H1 (cell line): ENCODE measurements around the gene NBEA. TPM values are rescaled to one million over a fixed set of nuclear protein-coding genes. Genes with fewer than 3 reads are reported as not detected.

Source experiments
- CTCF ChIA-PET: fragments of 300-600 bp; sonication (Branson Sonifier 250); formaldehyde crosslinking; loops from one replicate; lab custom pipeline; 2021; ENCODE audit not compliant: partially characterized antibody; lab: Charles Lee
- POLR2A ChIA-PET: fragments of 300-600 bp; sonication (Branson Sonifier 250); formaldehyde crosslinking; loops from one replicate; lab custom pipeline; 2021; ENCODE audit warnings: inconsistent platforms; ENCODE audit not compliant: partially characterized antibody; lab: Charles Lee
- DNase-seq, 2 experiments: peaks; one replicate each; pipeline versions ENCODE4 v3.0.0 to v3.0.0-alpha.2; 2010 to 2022; ENCODE audit warnings: low spot score in 2 of 2, low read depth in 1 of 2, mixed read lengths in 1 of 2
- FAIRE-seq: peaks from 2 replicates; lab custom pipeline; 2011; peaks lifted over from hg19 to GRCh38; lab: Jason Lieb, UNC
- H2AFZ ChIP-seq: 2 replicates; pipeline ENCODE4 v1.8.1; 2012; ENCODE audit warnings: low read length, inconsistent platforms
- H2AK5ac ChIP-seq: 2 replicates; pipeline ENCODE4 v1.6.1; 2013; ENCODE audit warnings: low read depth, low read length
- H2BK120ac ChIP-seq: replicated peaks from 2 replicates; pipeline ENCODE3; 2013; ENCODE audit warnings: low read depth, low read length, inconsistent platforms
- H2BK12ac ChIP-seq: 2 replicates; pipeline ENCODE4 v1.6.1; 2013; ENCODE audit warnings: low read depth, low read length
- H2BK15ac ChIP-seq: 2 replicates; pipeline ENCODE4 v1.6.1; 2013; ENCODE audit warnings: low read length
- H2BK20ac ChIP-seq: 2 replicates; pipeline ENCODE4 v1.6.1; 2013; ENCODE audit warnings: low read length
- H2BK5ac ChIP-seq: 2 replicates; pipeline ENCODE4 v1.6.1; 2013; ENCODE audit warnings: low read depth, low read length
- H3K14ac ChIP-seq: 2 replicates; pipeline ENCODE4 v1.6.1; 2013; ENCODE audit warnings: inconsistent platforms; ENCODE audit not compliant: insufficient read length
- H3K18ac ChIP-seq: 2 replicates; pipeline ENCODE4 v1.6.1; 2013; ENCODE audit warnings: low read length; ENCODE audit errors: extremely low read depth
- H3K23ac ChIP-seq: 2 replicates; pipeline ENCODE4 v1.6.1; 2013; ENCODE audit warnings: inconsistent platforms; ENCODE audit not compliant: insufficient read length
- H3K23me2 ChIP-seq: 2 replicates; pipeline ENCODE4 v1.6.1; 2013; ENCODE audit warnings: low read depth, low read length
- H3K27ac ChIP-seq: 2 replicates; pipeline ENCODE4 v1.6.1; 2011; ENCODE audit warnings: low read depth, low read length, inconsistent platforms
- H3K27me3 ChIP-seq, 4 experiments: replicated peaks in 1 of 4; 1 replicate in 1 of 4; 2 replicates in 3 of 4; pipeline versions ENCODE4 v1.6.1 to v1.8.1; 2011 to 2013; ENCODE audit warnings: low read length in 3 of 4, mild to moderate bottlenecking in 3 of 4, inconsistent platforms in 2 of 4, mixed read lengths in 2 of 4, moderate library complexity in 1 of 4; ENCODE audit not compliant: control insufficient read depth in 3 of 4, insufficient read depth in 3 of 4; ENCODE audit errors: extremely low read depth in 1 of 4
- H3K36me3 ChIP-seq, 4 experiments: 2 replicates each; pipeline versions ENCODE4 v1.6.1 to v1.8.1; 2011 to 2013; ENCODE audit warnings: mild to moderate bottlenecking in 4 of 4, low read length in 3 of 4, moderate library complexity in 2 of 4, control low read depth in 1 of 4, inconsistent platforms in 1 of 4; ENCODE audit not compliant: insufficient read depth in 4 of 4, control insufficient read depth in 2 of 4
- H3K4ac ChIP-seq: replicated peaks from 2 replicates; pipeline ENCODE3; 2013; ENCODE audit warnings: low read length, low read depth, mixed read lengths, inconsistent platforms; ENCODE audit not compliant: insufficient read length
- H3K4me1 ChIP-seq, 4 experiments: replicated peaks in 1 of 4; 1 replicate in 1 of 4; 2 replicates in 3 of 4; pipeline versions ENCODE4 v1.6.1 to v1.8.1; 2011 to 2013; ENCODE audit warnings: low read length in 3 of 4, inconsistent platforms in 2 of 4, mixed read lengths in 1 of 4; ENCODE audit not compliant: insufficient read depth in 4 of 4, control insufficient read depth in 3 of 4
- H3K4me2 ChIP-seq, 2 experiments: 2 replicates each; pipeline versions ENCODE4 v1.6.1 to v1.8.1; 2011 to 2013; ENCODE audit warnings: low read depth in 2 of 2, low read length in 2 of 2, control low read depth in 1 of 2, inconsistent platforms in 1 of 2, mild to moderate bottlenecking in 1 of 2; ENCODE audit not compliant: insufficient read depth in 1 of 2
- H3K4me3 ChIP-seq, 4 experiments: fragments of 200-600, 300-600 bp in 1 of 4; sonication (generic), shearing (Covaris generic), sonication (Bioruptor Twin) in 1 of 4; 2 replicates each; pipeline versions ENCODE4 v1.5.1 to v1.8.1; 2011 to 2016; ENCODE audit warnings: low read length in 4 of 4, low read depth in 3 of 4, control low read depth in 2 of 4, inconsistent platforms in 2 of 4, mild to moderate bottlenecking in 2 of 4, mixed read lengths in 1 of 4, moderate library complexity in 1 of 4; ENCODE audit not compliant: insufficient read depth in 2 of 4; ENCODE audit errors: extremely low read depth in 1 of 4
- H3K56ac ChIP-seq: replicated peaks from 2 replicates; pipeline ENCODE3; 2013; ENCODE audit warnings: low read depth, mild to moderate bottlenecking, mixed read lengths, low read length, inconsistent platforms; ENCODE audit not compliant: insufficient read length
- H3K79me1 ChIP-seq: 2 replicates; pipeline ENCODE4 v1.6.1; 2013; ENCODE audit warnings: low read depth, low read length, control low read depth
- H3K79me2 ChIP-seq, 2 experiments: 2 replicates each; pipeline versions ENCODE4 v1.6.1 to v1.8.1; 2012 to 2013; ENCODE audit warnings: low read length in 2 of 2, mild to moderate bottlenecking in 2 of 2, inconsistent platforms in 1 of 2; ENCODE audit not compliant: insufficient read depth in 2 of 2, control insufficient read depth in 1 of 2
- H3K9ac ChIP-seq, 4 experiments: replicated peaks in 1 of 4; 1 replicate in 1 of 4; 2 replicates in 3 of 4; pipeline versions ENCODE4 v1.6.1 to v1.8.1; 2011 to 2013; ENCODE audit warnings: low read depth in 3 of 4, low read length in 3 of 4, control low read depth in 2 of 4, mild to moderate bottlenecking in 2 of 4, moderate library complexity in 2 of 4, inconsistent platforms in 1 of 4; ENCODE audit errors: extremely low read depth in 1 of 4
- H3K9me3 ChIP-seq, 2 experiments: 2 replicates each; pipeline versions ENCODE4 v1.6.1 to v1.8.1; 2012 to 2013; ENCODE audit warnings: mild to moderate bottlenecking in 2 of 2, moderate library complexity in 2 of 2, control low read depth in 1 of 2, inconsistent platforms in 1 of 2, low read depth in 1 of 2, low read length in 1 of 2, mixed read lengths in 1 of 2; ENCODE audit not compliant: insufficient read depth in 2 of 2
- H4K20me1 ChIP-seq, 2 experiments: replicated peaks in 1 of 2; 2 replicates each; pipeline versions ENCODE3 to v1.8.1; 2011 to 2013; ENCODE audit warnings: inconsistent platforms in 2 of 2, low read length in 2 of 2, mild to moderate bottlenecking in 1 of 2; ENCODE audit not compliant: insufficient read depth in 2 of 2, control insufficient read depth in 1 of 2
- H4K5ac ChIP-seq: 2 replicates; pipeline ENCODE4 v1.6.1; 2013; ENCODE audit warnings: low read length, low read depth, mixed read lengths, inconsistent platforms; ENCODE audit not compliant: insufficient read length
- H4K8ac ChIP-seq: 2 replicates; pipeline ENCODE4 v1.8.0; 2013; ENCODE audit warnings: mild to moderate bottlenecking, moderate library complexity, low read length, inconsistent platforms; ENCODE audit not compliant: insufficient read depth; ENCODE audit errors: extremely low read depth
- H4K91ac ChIP-seq: replicated peaks from 2 replicates; pipeline ENCODE3; 2013; ENCODE audit warnings: low read length, mixed read lengths, inconsistent platforms; ENCODE audit not compliant: insufficient read length
- ASH2L ChIP-seq: fragments of 200-600, 300-600 bp; sonication (generic); IDR thresholded peaks from one replicate; pipeline ENCODE4 v1.7.1; 2017; ENCODE audit warnings: low read length
- ATF3 ChIP-seq: IDR thresholded peaks from 2 replicates; pipeline ENCODE4 v1.6.1; 2011; ENCODE audit warnings: low read depth, mild to moderate bottlenecking, low read length; ENCODE audit not compliant: insufficient read depth
- BACH1 ChIP-seq: IDR thresholded peaks from 2 replicates; pipeline ENCODE4 v1.6.1; 2012; ENCODE audit warnings: low read length, improper control_type of control experiment
- E2F6 ChIP-seq: IDR thresholded peaks from 2 replicates; pipeline ENCODE4 v1.6.1; 2012; ENCODE audit warnings: inconsistent platforms
- EZH2 ChIP-seq: fragments of 200-600 bp; sonication (generic); IDR thresholded peaks from 2 replicates; pipeline ENCODE4 v1.7.1; 2012; ENCODE audit warnings: low read depth, mild to moderate bottlenecking, moderate library complexity, low read length, inconsistent platforms; ENCODE audit not compliant: severe bottlenecking
- JUND ChIP-seq: IDR thresholded peaks from 2 replicates; pipeline ENCODE4 v1.6.1; 2011; ENCODE audit warnings: mild to moderate bottlenecking, improper control_type of control experiment, low read length
- POLR2AphosphoS5 ChIP-seq: IDR thresholded peaks from 2 replicates; pipeline ENCODE4 v1.6.1; 2011; ENCODE audit warnings: low read depth, low read length
- TAF7 ChIP-seq: optimal IDR thresholded peaks from 2 replicates; pipeline ENCODE3; 2011; ENCODE audit warnings: low read depth, mild to moderate bottlenecking, inconsistent platforms, low read length, moderate library complexity, borderline replicate concordance
- polyA plus RNA-seq, 7 experiments: library from polyadenylated mRNA; depleted of rRNA in 3 of 7; stranded (reverse) in 5 of 7; unstranded in 2 of 7; fragments of >200 nt in 5 of 7; fragments of 200-250 nt in 2 of 7; gene quantifications; 1 replicate in 5 of 7; 2 replicates in 1 of 7; 4 replicates in 1 of 7; pipeline versions ENCODE4 v1.2.1 to v1.2.3, GENCODE V29; 2011 to 2013; ENCODE audit warnings: missing spikeins in 2 of 7, mixed read lengths in 2 of 7
- total RNA-seq: library from RNA; stranded (reverse); fragmentation: NEBNext Ultra II Directional; extraction: Animal tissue kit (Norgen Biotek cat#: 25700); gene quantifications from 2 replicates; pipeline ENCODE4 v1.2.1, GENCODE V29; 2021

The NBEA gene
- total and polyA plus RNA-seq, 2 of the 8 experiments (the other 6 are each of a cell fraction or from before 2014, with no cell fraction given), result 14.2 to 21.5 TPM

- Histone ChIP-seq H2AFZ (no peak overlapping the region), H3K23me2 (no peaks in the 10 kb centered on the region), H3K79me2 (no peaks in the 10 kb centered on the region), H3K4me1 (no peaks in the 10 kb centered on the region), H4K5ac (no peak overlapping the region), H4K91ac (no peak overlapping the region), H4K8ac (no peak overlapping the region), H3K4me2 (no peak overlapping the region), H2BK20ac (no peak overlapping the region), H3K9me3 (no peaks in the 10 kb centered on the region; a peak in 1 of 4 replicates), H3K9ac (no peak overlapping the region), H3K4ac (no peak overlapping the region), H2BK120ac (no peak overlapping the region), H3K27me3 (no peaks in the 10 kb centered on the region), H3K56ac (no peak overlapping the region), H3K18ac (no peak overlapping the region), H3K27ac (no peak overlapping the region), H3K36me3 (peaks cover 0 to 7% (median 1%) of the 10 kb centered on the region in 4 experiments; a peak in 4 of 8 replicates), H3K23ac (no peak overlapping the region), H2AK5ac (no peak overlapping the region), H2BK5ac (no peak overlapping the region), H4K20me1 (no peaks in the 10 kb centered on the region), H2BK15ac (no peak overlapping the region), H3K4me3 (no peak overlapping the region), H3K14ac (no peak overlapping the region), H3K79me1 (no peaks in the 10 kb centered on the region), H2BK12ac (no peak overlapping the region)
- no peak for FAIRE-seq
- TF ChIP-seq JUND, result no peak
- no peak for TF ChIP-seq EZH2
- no peak for TF ChIP-seq E2F6
- TF ChIP-seq ATF3, result no peak
- no peak for TF ChIP-seq ASH2L
- TF ChIP-seq TAF7, result no peak
- no peak for TF ChIP-seq POLR2AphosphoS5
- TF ChIP-seq BACH1, result no peak
- no peak for DNase-seq
- POLR2A ChIA-PET, result no interaction called here
- CTCF ChIA-PET, result no interaction called here
Measured at GRCh38 chr13:35140831-35141230, 198.8 kb downstream of the NBEA start.
